Naive thymus-derived CD4-positive, alpha-beta T cell (primary cell): ENCODE results near the gene MYO9A. TPM values are rescaled to one million over a fixed set of nuclear protein-coding genes. Genes with fewer than 3 reads are reported as not detected.
A peak's percentile ranks its signal among the peaks of the same experiment; 100 is the strongest.
"Not testable (repeated sequence)": the region's sequence is repeated elsewhere in the genome, so short reads cannot be mapped to it uniquely, and the experiment has no call there.

Experiments used
- ATAC-seq: fragments of 150-1000 bp; cut with Tn5 transposase; 2 replicates; pipeline ENCODE4 v1.10.0; 2021; ENCODE audit warnings: mild to moderate bottlenecking, moderate library complexity
- CTCF ChIA-PET: fragments of 350-600 bp; sonication (Branson Sonifier 250); formaldehyde crosslinking; loops from one replicate; lab custom pipeline; 2021; ENCODE audit warnings: antibody characterized with exemption; lab: Charles Lee
- POLR2A ChIA-PET: fragments of 350-600 bp; sonication (Branson Sonifier 250); formaldehyde crosslinking; loops from one replicate; lab custom pipeline; 2021; ENCODE audit warnings: antibody characterized with exemption, inconsistent platforms; lab: Charles Lee
- DNase-seq, 9 donors: peaks; one replicate each; pipeline versions ENCODE4 v3.0.0 to v3.0.0-alpha.2; 2020 to 2022; ENCODE audit warnings: mixed read lengths in 1 of 9
- H3K27ac ChIP-seq: one replicate; pipeline ENCODE4 v1.7.0; 2013; ENCODE audit warnings: mild to moderate bottlenecking, low read depth, low read length, moderate library complexity
- H3K27me3 ChIP-seq, 2 donors: one replicate each; pipeline ENCODE4 v1.7.0; 2013; ENCODE audit warnings: low read length in 2 of 2, mild to moderate bottlenecking in 2 of 2, moderate library complexity in 2 of 2; ENCODE audit not compliant: control insufficient read depth in 2 of 2, insufficient read depth in 2 of 2
- H3K36me3 ChIP-seq, 3 experiments: 1 replicate in 2 of 3; 2 replicates in 1 of 3; pipeline ENCODE4 v1.7.0; 2013; ENCODE audit warnings: low read length in 3 of 3, mild to moderate bottlenecking in 3 of 3, moderate library complexity in 1 of 3; ENCODE audit not compliant: insufficient read depth in 3 of 3, control insufficient read depth in 2 of 3
- H3K4me1 ChIP-seq, 2 donors: one replicate each; pipeline ENCODE4 v1.7.0; 2013; ENCODE audit warnings: low read length in 2 of 2, mild to moderate bottlenecking in 2 of 2, moderate library complexity in 1 of 2; ENCODE audit not compliant: control insufficient read depth in 2 of 2, insufficient read depth in 2 of 2
- H3K4me3 ChIP-seq: 2 replicates; pipeline ENCODE4 v1.7.0; 2013; ENCODE audit warnings: mild to moderate bottlenecking, low read length
- H3K9me3 ChIP-seq, 3 experiments: 1 replicate in 2 of 3; 2 replicates in 1 of 3; pipeline ENCODE4 v1.7.0; 2013; ENCODE audit warnings: low read length in 3 of 3; ENCODE audit not compliant: control insufficient read depth in 2 of 3
- H3K27ac Mint-ChIP-seq, 9 donors: one replicate each; pipeline ENCODE4 v1.8.0; 2020 to 2022; ENCODE audit warnings: mixed read lengths in 9 of 9, mild to moderate bottlenecking in 8 of 9, moderate library complexity in 5 of 9, inconsistent platforms in 2 of 9
- H3K27me3 Mint-ChIP-seq, 5 donors: one replicate each; pipeline ENCODE4 v1.8.0; 2021 to 2022; ENCODE audit warnings: mixed read lengths in 5 of 5, mild to moderate bottlenecking in 1 of 5
- H3K36me3 Mint-ChIP-seq, 5 donors: one replicate each; pipeline ENCODE4 v1.8.0; 2020 to 2022; ENCODE audit warnings: mixed read lengths in 5 of 5, mild to moderate bottlenecking in 3 of 5, inconsistent platforms in 1 of 5
- H3K4me1 Mint-ChIP-seq, 7 donors: one replicate each; pipeline ENCODE4 v1.8.0; 2020 to 2022; ENCODE audit warnings: mixed read lengths in 7 of 7, mild to moderate bottlenecking in 3 of 7, inconsistent platforms in 1 of 7
- H3K4me3 Mint-ChIP-seq, 10 donors: one replicate each; pipeline ENCODE4 v1.8.0; 2020 to 2022; ENCODE audit warnings: mild to moderate bottlenecking in 10 of 10, mixed read lengths in 10 of 10, moderate library complexity in 6 of 10, inconsistent platforms in 2 of 10
- H3K9me3 Mint-ChIP-seq, 11 donors: one replicate each; pipeline ENCODE4 v1.8.0; 2020 to 2022; ENCODE audit warnings: mixed read lengths in 11 of 11, mild to moderate bottlenecking in 4 of 11, inconsistent platforms in 1 of 11, moderate library complexity in 1 of 11
- intact Hi-C, 2 donors: fragments of 100-400 bp; cut with micrococcal nuclease; formaldehyde crosslinking; loops; one replicate each; pipeline ENCODE4 v1.15.1; 2023
- polyA plus RNA-seq, 2 donors: library from polyadenylated mRNA; unstranded; fragments of 300-500 nt; fragmentation: Illumina TruSeq; gene quantifications; one replicate each; pipeline ENCODE4 v1.2.3, GENCODE V29; 2021
- total RNA-seq, 6 experiments: library from RNA in 5 of 6; stranded (reverse) in 5 of 6; gene quantifications; 1 replicate in 5 of 6; 2 replicates in 1 of 6; pipeline ENCODE4 v1.2.3 and lab custom pipeline; 2021 to 2026

The MYO9A gene
- total and polyA plus RNA-seq, 7 experiments from 2014 or later: 8.4 to 53.3 (median 29.0) TPM

GRCh38 chr15:72058585-72058984, 59.4 kb downstream of the MYO9A start:
- DNase-seq (no peak), ATAC-seq (no peak)
- H3K27me3 Mint-ChIP-seq: no peaks in the 10 kb centered on the region
- intact Hi-C loops: no loop called here
- no peak overlapping the region for H3K4me3 ChIP-seq
- H3K27me3 ChIP-seq: no peaks in the 10 kb centered on the region
- H3K27ac ChIP-seq: no peak overlapping the region
- no peaks in the 10 kb centered on the region for H3K4me1 ChIP-seq
- peaks cover 0 to 51% (median 22%) of the 10 kb centered on the region in 5 donors for H3K36me3 Mint-ChIP-seq
- H3K9me3 Mint-ChIP-seq: peaks cover 0 to 15% (median 4%) of the 10 kb centered on the region in 11 donors
- CTCF ChIA-PET: no interaction called here
- peaks cover 5 to 55% (median 37%) of the 10 kb centered on the region in 7 donors for H3K4me1 Mint-ChIP-seq
- POLR2A ChIA-PET: no interaction called here
- no peak overlapping the region for H3K4me3 Mint-ChIP-seq
- H3K9me3 ChIP-seq: no peaks in the 10 kb centered on the region
- no peaks in the 10 kb centered on the region for H3K36me3 ChIP-seq
- H3K27ac Mint-ChIP-seq: no peak overlapping the region

- peaks cover 0 to 46% (median 24%) of the 10 kb centered on the region in 5 donors for H3K36me3 Mint-ChIP-seq
- Histone ChIP-seq H3K36me3 (no peaks in the 10 kb centered on the region), H3K4me1 (no peaks in the 10 kb centered on the region), H3K27ac (no peak overlapping the region), H3K4me3 (no peak overlapping the region), H3K27me3 (no peaks in the 10 kb centered on the region), H3K9me3 (no peaks in the 10 kb centered on the region)
- H3K4me3 Mint-ChIP-seq: peak overlapping the region in 1 of 10 donors; percentile 36
- POLR2A ChIA-PET: no interaction called here
- peaks cover 0 to 10% (median 2%) of the 10 kb centered on the region in 11 donors for H3K9me3 Mint-ChIP-seq
- no peak for DNase-seq
- H3K27ac Mint-ChIP-seq: peak overlapping the region in 3 of 9 donors; percentile 18 to 36 (median 26)
- CTCF ChIA-PET: no interaction called here
- intact Hi-C loops: no loop called here
- ATAC-seq: no peak
- H3K4me1 Mint-ChIP-seq: peaks cover 5 to 55% (median 34%) of the 10 kb centered on the region in 7 donors
- no peaks in the 10 kb centered on the region for H3K27me3 Mint-ChIP-seq
Measured at GRCh38 chr15:72057548-72058091, 60.3 kb downstream of the MYO9A start.

GRCh38 chr15:72056217-72056616, 61.7 kb downstream of the MYO9A start:
- H3K4me3 ChIP-seq, H3K4me1 ChIP-seq, DNase-seq, ATAC-seq, intact Hi-C loops, CTCF ChIA-PET, H3K9me3 ChIP-seq, H3K27me3 ChIP-seq, H3K27ac ChIP-seq, H3K36me3 ChIP-seq, POLR2A ChIA-PET, H3K27ac Mint-ChIP-seq, H3K27me3 Mint-ChIP-seq, H3K4me3 Mint-ChIP-seq, H3K9me3 Mint-ChIP-seq: not testable (repeated sequence)
- Mint-ChIP-seq H3K4me1 (peaks cover 5 to 51% (median 37%) of the 10 kb centered on the region in 7 donors), H3K36me3 (peaks cover 0 to 34% (median 13%) of the 10 kb centered on the region in 5 donors)

- H3K36me3 ChIP-seq, H3K27ac ChIP-seq, CTCF ChIA-PET, H3K27me3 ChIP-seq, DNase-seq, H3K4me3 ChIP-seq, intact Hi-C loops, H3K27ac Mint-ChIP-seq, POLR2A ChIA-PET, H3K9me3 ChIP-seq, H3K4me3 Mint-ChIP-seq, H3K9me3 Mint-ChIP-seq, H3K4me1 ChIP-seq, H3K27me3 Mint-ChIP-seq, ATAC-seq: not testable (repeated sequence)
- Mint-ChIP-seq H3K36me3 (peaks cover 0 to 30% (median 13%) of the 10 kb centered on the region in 5 donors), H3K4me1 (peaks cover 5 to 44% (median 29%) of the 10 kb centered on the region in 7 donors)
Measured at GRCh38 chr15:72053297-72053696, 64.7 kb downstream of the MYO9A start.

- ChIA-PET CTCF (no interaction called here), POLR2A (no interaction called here)
- H3K4me3 Mint-ChIP-seq: no peak overlapping the region
- Histone ChIP-seq H3K36me3 (peaks cover 0 to 6% (median 6%) of the 10 kb centered on the region in 3 experiments), H3K4me3 (no peak overlapping the region), H3K27me3 (no peaks in the 10 kb centered on the region), H3K4me1 (no peaks in the 10 kb centered on the region), H3K9me3 (no peaks in the 10 kb centered on the region), H3K27ac (no peak overlapping the region)
- H3K4me1 Mint-ChIP-seq: peaks cover 0 to 32% (median 19%) of the 10 kb centered on the region in 7 donors
- DNase-seq (no peak), ATAC-seq (no peak)
- no peak overlapping the region for H3K27ac Mint-ChIP-seq
- H3K27me3 Mint-ChIP-seq: no peaks in the 10 kb centered on the region
- no peaks in the 10 kb centered on the region for H3K9me3 Mint-ChIP-seq
- peaks cover 0 to 36% (median 22%) of the 10 kb centered on the region in 5 donors for H3K36me3 Mint-ChIP-seq
- intact Hi-C loops: no loop called here
Measured at GRCh38 chr15:72050700-72051099, 67.2 kb downstream of the MYO9A start.

GRCh38 chr15:72047020-72047419, 70.9 kb downstream of the MYO9A start:
- Mint-ChIP-seq H3K27ac (no peak overlapping the region), H3K9me3 (no peaks in the 10 kb centered on the region), H3K4me3 (no peak overlapping the region), H3K4me1 (peaks cover 0 to 19% (median 11%) of the 10 kb centered on the region in 7 donors), H3K36me3 (peaks cover 0 to 48% (median 21%) of the 10 kb centered on the region in 5 donors), H3K27me3 (no peaks in the 10 kb centered on the region)
- POLR2A ChIA-PET: no interaction called here
- Histone ChIP-seq H3K27ac (no peak overlapping the region), H3K36me3 (peaks cover 0 to 8% (median 6%) of the 10 kb centered on the region in 3 experiments), H3K4me3 (no peak overlapping the region), H3K27me3 (no peaks in the 10 kb centered on the region), H3K4me1 (no peaks in the 10 kb centered on the region), H3K9me3 (no peaks in the 10 kb centered on the region)
- DNase-seq (no peak), ATAC-seq (no peak)
- intact Hi-C loops: no loop called here
- CTCF ChIA-PET: no interaction called here

- ATAC-seq (no peak), DNase-seq (no peak)
- Histone ChIP-seq H3K9me3 (no peaks in the 10 kb centered on the region), H3K27me3 (no peaks in the 10 kb centered on the region), H3K4me3 (no peak overlapping the region), H3K27ac (no peak overlapping the region), H3K4me1 (no peaks in the 10 kb centered on the region), H3K36me3 (peaks cover 0 to 12% (median 6%) of the 10 kb centered on the region in 3 experiments)
- POLR2A ChIA-PET: no interaction called here
- intact Hi-C loops: no loop called here
- Mint-ChIP-seq H3K36me3 (peaks cover 0 to 60% (median 33%) of the 10 kb centered on the region in 5 donors), H3K4me1 (peaks cover 0 to 11% (median 5%) of the 10 kb centered on the region in 7 donors), H3K9me3 (no peaks in the 10 kb centered on the region), H3K27me3 (no peaks in the 10 kb centered on the region), H3K4me3 (no peak overlapping the region), H3K27ac (no peak overlapping the region)
- CTCF ChIA-PET: no interaction called here
Measured at GRCh38 chr15:72044956-72045355, 73.0 kb downstream of the MYO9A start.
